Nephron (organoid): Measurements from ENCODE around the gene ANKRD11.

Experiments used
- H3K27ac Mint-ChIP-seq, 3 experiments: 2 replicates each; pipeline ENCODE4 v1.8.0; 2020; ENCODE audit warnings: mixed read lengths in 3 of 3, mild to moderate bottlenecking in 2 of 3, moderate library complexity in 1 of 3
- H3K27me3 Mint-ChIP-seq: 2 replicates; pipeline ENCODE4 v1.8.0; 2021; ENCODE audit warnings: low read depth, mild to moderate bottlenecking, moderate library complexity, mixed read lengths
- H3K36me3 Mint-ChIP-seq: 2 replicates; pipeline ENCODE4 v1.8.0; 2020; ENCODE audit warnings: low read depth, mixed read lengths
- H3K4me1 Mint-ChIP-seq: 2 replicates; pipeline ENCODE4 v1.8.0; 2020; ENCODE audit warnings: mixed read lengths
- H3K4me3 Mint-ChIP-seq, 3 experiments: 2 replicates each; pipeline ENCODE4 v1.8.0; 2020; ENCODE audit warnings: mild to moderate bottlenecking in 3 of 3, mixed read lengths in 3 of 3, moderate library complexity in 2 of 3
- H3K9me3 Mint-ChIP-seq: 2 replicates; pipeline ENCODE4 v1.8.0; 2020; ENCODE audit warnings: mixed read lengths
- TF ChIP-seq, protein P1 (sequence below), 3 experiments: fragments of 200-600 bp; sonication (generic); IDR thresholded peaks; one replicate each; pipeline ENCODE4 v1.5.0; 2021; ENCODE audit warnings: antibody characterized with exemption in 3 of 3; ENCODE audit not compliant: unreplicated experiment in 3 of 3

Gene ANKRD11

DNA sequence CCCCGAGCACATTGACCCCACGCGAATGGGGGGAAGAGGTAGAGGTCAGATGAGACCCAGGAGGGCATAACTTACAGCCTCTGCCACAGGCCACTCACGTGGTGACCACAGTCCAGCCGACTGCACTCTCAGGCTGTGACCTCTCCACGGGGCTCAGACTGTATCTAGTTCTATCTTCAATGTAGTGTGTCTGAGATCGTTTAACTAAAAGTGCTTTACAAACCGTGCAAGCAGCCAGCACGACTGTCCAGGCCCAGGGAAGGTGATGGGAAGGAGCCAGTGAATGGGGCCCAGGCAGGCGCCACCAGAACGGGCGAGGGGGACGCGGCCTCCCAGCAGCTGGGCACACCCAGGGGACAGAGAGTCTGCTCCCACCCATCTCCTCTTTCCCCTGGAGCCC is 108.6 kb downstream of the ANKRD11 start:
- Mint-ChIP-seq H3K27ac (peak overlapping the region in 2 of 3 experiments; percentile 16 to 32), H3K9me3 (no peaks in the 10 kb centered on the region), H3K4me3 (no peak overlapping the region), H3K27me3 (no peaks in the 10 kb centered on the region), H3K36me3 (no peaks in the 10 kb centered on the region), H3K4me1 (peaks cover 45% of the 10 kb centered on the region)
- TF ChIP-seq, protein P1, sequence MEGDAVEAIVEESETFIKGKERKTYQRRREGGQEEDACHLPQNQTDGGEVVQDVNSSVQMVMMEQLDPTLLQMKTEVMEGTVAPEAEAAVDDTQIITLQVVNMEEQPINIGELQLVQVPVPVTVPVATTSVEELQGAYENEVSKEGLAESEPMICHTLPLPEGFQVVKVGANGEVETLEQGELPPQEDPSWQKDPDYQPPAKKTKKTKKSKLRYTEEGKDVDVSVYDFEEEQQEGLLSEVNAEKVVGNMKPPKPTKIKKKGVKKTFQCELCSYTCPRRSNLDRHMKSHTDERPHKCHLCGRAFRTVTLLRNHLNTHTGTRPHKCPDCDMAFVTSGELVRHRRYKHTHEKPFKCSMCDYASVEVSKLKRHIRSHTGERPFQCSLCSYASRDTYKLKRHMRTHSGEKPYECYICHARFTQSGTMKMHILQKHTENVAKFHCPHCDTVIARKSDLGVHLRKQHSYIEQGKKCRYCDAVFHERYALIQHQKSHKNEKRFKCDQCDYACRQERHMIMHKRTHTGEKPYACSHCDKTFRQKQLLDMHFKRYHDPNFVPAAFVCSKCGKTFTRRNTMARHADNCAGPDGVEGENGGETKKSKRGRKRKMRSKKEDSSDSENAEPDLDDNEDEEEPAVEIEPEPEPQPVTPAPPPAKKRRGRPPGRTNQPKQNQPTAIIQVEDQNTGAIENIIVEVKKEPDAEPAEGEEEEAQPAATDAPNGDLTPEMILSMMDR (IDR thresholded peaks at IDR 0.05; ENCODE audit: unreplicated experiment in 3 of 3): no peak

GRCh38 chr16:89380681-89381080 is 109.7 kb downstream of the ANKRD11 start:
- Mint-ChIP-seq H3K27ac (no peak overlapping the region), H3K27me3 (no peaks in the 10 kb centered on the region), H3K4me3 (no peak overlapping the region), H3K4me1 (peaks cover 41% of the 10 kb centered on the region), H3K36me3 (peaks cover 5% of the 10 kb centered on the region), H3K9me3 (no peaks in the 10 kb centered on the region)
- TF ChIP-seq, protein P1 (IDR thresholded peaks at IDR 0.05; ENCODE audit: unreplicated experiment in 3 of 3): no peak

- H3K9me3 Mint-ChIP-seq: peaks cover 3% of the 10 kb centered on the region
- peak overlapping the region in 2 of 3 experiments; percentile 4 to 72 for H3K27ac Mint-ChIP-seq
- TF ChIP-seq, protein P1 (IDR thresholded peaks at IDR 0.05; ENCODE audit: unreplicated experiment in 3 of 3): no peak
- peaks cover 50% of the 10 kb centered on the region for H3K4me1 Mint-ChIP-seq
- H3K36me3 Mint-ChIP-seq: peaks cover 5% of the 10 kb centered on the region
- no peaks in the 10 kb centered on the region for H3K27me3 Mint-ChIP-seq
- peak overlapping the region in 1 of 3 experiments; percentile 41 for H3K4me3 Mint-ChIP-seq
Measured at GRCh38 chr16:89378947-89379771, 111.2 kb downstream of the ANKRD11 start.

- no peak overlapping the region for H3K27ac Mint-ChIP-seq
- no peak overlapping the region for H3K4me3 Mint-ChIP-seq
- TF ChIP-seq, protein P1 (IDR thresholded peaks at IDR 0.05; ENCODE audit: unreplicated experiment in 3 of 3): no peak
- H3K36me3 Mint-ChIP-seq: peaks cover 10% of the 10 kb centered on the region
- peaks cover 3% of the 10 kb centered on the region for H3K9me3 Mint-ChIP-seq
- no peaks in the 10 kb centered on the region for H3K27me3 Mint-ChIP-seq
- peaks cover 54% of the 10 kb centered on the region for H3K4me1 Mint-ChIP-seq
Measured at GRCh38 chr16:89377453-89377848, 112.9 kb downstream of the ANKRD11 start.

DNA sequence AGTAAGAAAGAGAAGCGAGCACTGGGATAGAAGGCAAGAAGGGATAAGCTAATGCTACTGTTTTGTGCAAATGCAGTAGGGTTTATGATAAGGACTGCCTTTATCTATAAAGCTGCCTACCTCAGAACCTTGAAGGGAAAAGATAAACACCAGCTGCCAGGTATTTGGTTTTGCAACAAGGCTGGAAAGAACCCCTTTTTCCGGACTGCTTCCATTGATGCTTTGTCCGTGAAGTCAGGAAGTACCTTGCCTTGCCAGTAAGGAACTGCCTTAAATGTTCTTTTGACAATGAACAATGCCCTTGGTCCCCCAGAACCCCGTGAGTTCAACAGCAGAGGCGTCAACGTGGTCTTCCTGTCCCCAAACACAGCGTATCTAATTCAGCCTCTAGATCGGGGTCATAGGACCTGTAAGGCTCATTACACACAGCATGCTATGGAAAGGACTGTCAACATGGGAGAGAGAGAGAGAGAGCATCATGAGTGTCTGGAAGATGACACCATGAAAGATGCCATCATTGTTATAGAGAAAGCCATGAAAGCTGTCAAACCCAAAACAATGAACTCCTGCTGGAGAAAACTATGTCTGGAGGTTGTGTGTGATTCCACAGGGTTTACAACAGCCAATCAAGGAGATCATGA is 113.4 kb downstream of the ANKRD11 start:
- Mint-ChIP-seq H3K27ac (no peak overlapping the region), H3K9me3 (peaks cover 3% of the 10 kb centered on the region), H3K36me3 (peaks cover 10% of the 10 kb centered on the region)

More for the DNA sequence above, 113.4 kb downstream of the ANKRD11 start:
- peaks cover 52% of the 10 kb centered on the region for H3K4me1 Mint-ChIP-seq
- H3K27me3 Mint-ChIP-seq: no peaks in the 10 kb centered on the region
- TF ChIP-seq, protein P1 (IDR thresholded peaks at IDR 0.05; ENCODE audit: unreplicated experiment in 3 of 3): no peak
- no peak overlapping the region for H3K4me3 Mint-ChIP-seq
